GM23338 (cell line): ENCODE data around the gene C22orf23.

ENCODE experiments used
- CREB1 ChIP-seq: fragments of 250-450 bp; sonication (Bioruptor Pico); IDR thresholded peaks from 2 replicates; pipeline ENCODE4 v1.5.0; 2020; ENCODE audit warnings: low read depth, mild to moderate bottlenecking, moderate library complexity
- EZH2 ChIP-seq: fragments of 200-600 bp; sonication (generic); IDR thresholded peaks from one replicate; pipeline ENCODE4 v1.8.0; 2017; ENCODE audit warnings: antibody characterized with exemption, mild to moderate bottlenecking, low read depth; ENCODE audit not compliant: unreplicated experiment
- EZH2phosphoT487 ChIP-seq: fragments of 200-600 bp; sonication (generic); IDR thresholded peaks from one replicate; pipeline ENCODE4 v1.8.1; 2018; ENCODE audit warnings: antibody characterized with exemption; ENCODE audit not compliant: unreplicated experiment
- JUNB ChIP-seq: IDR thresholded peaks from one replicate; pipeline ENCODE4 v1.6.1; 2016; ENCODE audit warnings: antibody characterized with exemption; ENCODE audit not compliant: unreplicated experiment
- NANOG ChIP-seq: IDR thresholded peaks from 2 replicates; pipeline ENCODE4 v1.6.1; 2016; ENCODE audit warnings: antibody characterized with exemption, borderline replicate concordance
- POLR2AphosphoS5 ChIP-seq: IDR thresholded peaks from 2 replicates; pipeline ENCODE4 v1.6.1; 2016; ENCODE audit warnings: antibody characterized with exemption, low read depth
- STAT1 ChIP-seq: IDR thresholded peaks from one replicate; pipeline ENCODE4 v1.6.1; 2016; ENCODE audit warnings: antibody characterized with exemption; ENCODE audit not compliant: unreplicated experiment
- ZNF114 ChIP-seq: fragments of 250-450 bp; sonication (Bioruptor Pico); IDR thresholded peaks from 2 replicates; pipeline ENCODE4 v1.5.0; 2020; ENCODE audit warnings: mild to moderate bottlenecking, moderate library complexity
- ZNF331 ChIP-seq: fragments of 250-450 bp; sonication (Bioruptor Pico); IDR thresholded peaks from 2 replicates; pipeline ENCODE4 v1.5.0; 2020; ENCODE audit warnings: low read depth, mild to moderate bottlenecking, moderate library complexity
- TF ChIP-seq, protein P1 (sequence below), 2 experiments: fragments of 200-600 bp in 1 of 2; sonication (generic) in 1 of 2; conservative IDR thresholded peaks; 2 replicates each; pipeline versions ENCODE4 v1.5.1 to v1.6.1; 2016 to 2017; ENCODE audit warnings: antibody characterized with exemption in 2 of 2, low read depth in 2 of 2, mild to moderate bottlenecking in 2 of 2, moderate library complexity in 1 of 2
- TF ChIP-seq, protein P2 (sequence below): IDR thresholded peaks from one replicate; pipeline ENCODE4 v1.6.1; 2018; ENCODE audit warnings: antibody characterized with exemption; ENCODE audit not compliant: unreplicated experiment

DNA sequence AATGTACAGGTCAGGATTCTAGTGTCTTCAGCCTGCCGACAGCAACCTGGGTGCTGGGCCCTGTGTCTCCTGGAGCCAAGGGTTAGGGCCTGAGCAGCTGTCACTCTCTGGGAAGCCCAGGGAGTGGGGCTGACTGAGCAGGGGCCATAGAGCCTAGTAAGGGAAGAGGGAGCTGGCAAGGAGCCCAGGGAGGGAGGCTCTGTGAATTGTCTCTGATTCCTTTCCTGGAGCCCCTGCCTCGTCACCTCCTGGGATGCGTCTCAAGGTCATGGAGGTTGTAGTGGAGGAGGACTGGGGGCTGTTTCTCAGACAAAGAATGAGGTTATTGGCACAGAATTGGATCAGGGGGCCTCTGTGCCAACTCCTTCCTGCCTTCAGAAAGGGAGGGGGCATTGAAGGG, 19.1 kb upstream of the C22orf23 start:
- TF ChIP-seq, protein P1, sequence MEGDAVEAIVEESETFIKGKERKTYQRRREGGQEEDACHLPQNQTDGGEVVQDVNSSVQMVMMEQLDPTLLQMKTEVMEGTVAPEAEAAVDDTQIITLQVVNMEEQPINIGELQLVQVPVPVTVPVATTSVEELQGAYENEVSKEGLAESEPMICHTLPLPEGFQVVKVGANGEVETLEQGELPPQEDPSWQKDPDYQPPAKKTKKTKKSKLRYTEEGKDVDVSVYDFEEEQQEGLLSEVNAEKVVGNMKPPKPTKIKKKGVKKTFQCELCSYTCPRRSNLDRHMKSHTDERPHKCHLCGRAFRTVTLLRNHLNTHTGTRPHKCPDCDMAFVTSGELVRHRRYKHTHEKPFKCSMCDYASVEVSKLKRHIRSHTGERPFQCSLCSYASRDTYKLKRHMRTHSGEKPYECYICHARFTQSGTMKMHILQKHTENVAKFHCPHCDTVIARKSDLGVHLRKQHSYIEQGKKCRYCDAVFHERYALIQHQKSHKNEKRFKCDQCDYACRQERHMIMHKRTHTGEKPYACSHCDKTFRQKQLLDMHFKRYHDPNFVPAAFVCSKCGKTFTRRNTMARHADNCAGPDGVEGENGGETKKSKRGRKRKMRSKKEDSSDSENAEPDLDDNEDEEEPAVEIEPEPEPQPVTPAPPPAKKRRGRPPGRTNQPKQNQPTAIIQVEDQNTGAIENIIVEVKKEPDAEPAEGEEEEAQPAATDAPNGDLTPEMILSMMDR (conservative IDR thresholded peaks at IDR 0.05; ENCODE audit: low read depth in 2 of 2), result no peak
- TF ChIP-seq CREB1 (CRISPR knock-in tag) (no peak), JUNB (no peak), EZH2 (no peak), POLR2AphosphoS5 (no peak), ZNF331 (CRISPR knock-in tag) (no peak), EZH2phosphoT487 (no peak), STAT1 (no peak), ZNF114 (no peak), NANOG (no peak)
- TF ChIP-seq, protein P2, sequence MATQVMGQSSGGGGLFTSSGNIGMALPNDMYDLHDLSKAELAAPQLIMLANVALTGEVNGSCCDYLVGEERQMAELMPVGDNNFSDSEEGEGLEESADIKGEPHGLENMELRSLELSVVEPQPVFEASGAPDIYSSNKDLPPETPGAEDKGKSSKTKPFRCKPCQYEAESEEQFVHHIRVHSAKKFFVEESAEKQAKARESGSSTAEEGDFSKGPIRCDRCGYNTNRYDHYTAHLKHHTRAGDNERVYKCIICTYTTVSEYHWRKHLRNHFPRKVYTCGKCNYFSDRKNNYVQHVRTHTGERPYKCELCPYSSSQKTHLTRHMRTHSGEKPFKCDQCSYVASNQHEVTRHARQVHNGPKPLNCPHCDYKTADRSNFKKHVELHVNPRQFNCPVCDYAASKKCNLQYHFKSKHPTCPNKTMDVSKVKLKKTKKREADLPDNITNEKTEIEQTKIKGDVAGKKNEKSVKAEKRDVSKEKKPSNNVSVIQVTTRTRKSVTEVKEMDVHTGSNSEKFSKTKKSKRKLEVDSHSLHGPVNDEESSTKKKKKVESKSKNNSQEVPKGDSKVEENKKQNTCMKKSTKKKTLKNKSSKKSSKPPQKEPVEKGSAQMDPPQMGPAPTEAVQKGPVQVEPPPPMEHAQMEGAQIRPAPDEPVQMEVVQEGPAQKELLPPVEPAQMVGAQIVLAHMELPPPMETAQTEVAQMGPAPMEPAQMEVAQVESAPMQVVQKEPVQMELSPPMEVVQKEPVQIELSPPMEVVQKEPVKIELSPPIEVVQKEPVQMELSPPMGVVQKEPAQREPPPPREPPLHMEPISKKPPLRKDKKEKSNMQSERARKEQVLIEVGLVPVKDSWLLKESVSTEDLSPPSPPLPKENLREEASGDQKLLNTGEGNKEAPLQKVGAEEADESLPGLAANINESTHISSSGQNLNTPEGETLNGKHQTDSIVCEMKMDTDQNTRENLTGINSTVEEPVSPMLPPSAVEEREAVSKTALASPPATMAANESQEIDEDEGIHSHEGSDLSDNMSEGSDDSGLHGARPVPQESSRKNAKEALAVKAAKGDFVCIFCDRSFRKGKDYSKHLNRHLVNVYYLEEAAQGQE, result no peak
